HCT116 (cell line): Measurements from ENCODE around the gene AKAP11. TPM values are rescaled to one million over a fixed set of nuclear protein-coding genes. Genes with fewer than 3 reads are reported as not detected.

Source experiments
- ATAC-seq: fragments of 200-7000 bp; cut with Tn5 transposase; 2 replicates; pipeline ENCODE4 v1.9.1; 2020; ENCODE audit warnings: mild to moderate bottlenecking, moderate library complexity
- BruUV-seq: library from RNA; stranded (reverse); fragments of 400-500 nt; replicated peaks from 2 replicates; lab custom pipeline; 2021; lab: Mats Ljungman, UMichigan
- CTCF ChIA-PET: fragments of 300-600 bp; sonication (Branson Sonifier 250); formaldehyde crosslinking; loops from one replicate; lab custom pipeline; 2021; ENCODE audit warnings: antibody characterized with exemption; lab: Charles Lee
- POLR2A ChIA-PET: fragments of 300-600, 350-600 bp; sonication (Branson Sonifier 250); formaldehyde crosslinking; loops from one replicate; lab custom pipeline; 2021; ENCODE audit warnings: antibody characterized with exemption; lab: Charles Lee
- RAD21 ChIA-PET, 2 experiments: fragments of 300-600 bp; sonication (Branson Sonifier 250); formaldehyde crosslinking; loops; one replicate each; lab custom pipeline; 2023; ENCODE audit warnings: low total read pairs in 2 of 2; ENCODE audit not compliant: uncharacterized antibody in 2 of 2, unreplicated experiment in 2 of 2, low non-redundant PET in 1 of 2; lab: Charles Lee
- DNase-seq: peaks from one replicate; pipeline ENCODE4 v3.0.0-alpha.2; 2010; ENCODE audit warnings: low read depth, low spot score
- H2AFZ ChIP-seq: fragments of 200-600 bp; shearing (Covaris generic), sonication (generic); 2 replicates; pipeline ENCODE4 v1.6.1; 2017; ENCODE audit warnings: low read depth, mixed run types, mixed read lengths, antibody characterized with exemption, low read length; ENCODE audit not compliant: poor library complexity, severe bottlenecking
- H3K27ac ChIP-seq: 2 replicates; pipeline ENCODE4 v1.5.1; 2012; ENCODE audit warnings: low read depth, low read length
- H3K27me3 ChIP-seq: fragments of 200-600 bp; sonication (generic); 2 replicates; pipeline ENCODE4 v1.6.1; 2016; ENCODE audit warnings: mixed run types, low read length, mixed read lengths; ENCODE audit not compliant: insufficient read depth
- H3K36me3 ChIP-seq, 2 experiments: fragments of 200-500 bp in 1 of 2; fragments of 200-600 bp in 1 of 2; sonication (Bioruptor generic) in 1 of 2; sonication (generic) in 1 of 2; 2 replicates each; pipeline versions ENCODE4 v1.5.1 to v1.6.1; 2014 to 2016; ENCODE audit warnings: low read length in 2 of 2, inconsistent platforms in 1 of 2, mixed read lengths in 1 of 2, mixed run types in 1 of 2; ENCODE audit not compliant: insufficient read depth in 2 of 2, control insufficient read depth in 1 of 2
- H3K4me1 ChIP-seq, 2 experiments: fragments of 200-600 bp in 1 of 2; sonication (generic) in 1 of 2; 2 replicates each; pipeline versions ENCODE4 v1.5.1 to v1.6.1; 2012 to 2017; ENCODE audit warnings: low read length in 2 of 2, inconsistent platforms in 1 of 2, mild to moderate bottlenecking in 1 of 2, mixed read lengths in 1 of 2, mixed run types in 1 of 2, moderate library complexity in 1 of 2; ENCODE audit not compliant: insufficient read depth in 2 of 2, control insufficient read depth in 1 of 2
- H3K4me2 ChIP-seq: fragments of 200-600 bp; sonication (generic); 2 replicates; pipeline ENCODE4 v1.6.1; 2017; ENCODE audit warnings: mixed run types, low read length, mixed read lengths
- H3K4me3 ChIP-seq, 2 experiments: fragments of 200-600 bp in 1 of 2; sonication (generic) in 1 of 2; replicated peaks in 1 of 2; 2 replicates each; pipeline ENCODE4 v1.5.1; 2011 to 2016; ENCODE audit warnings: low read length in 2 of 2, control low read depth in 1 of 2, low read depth in 1 of 2, mild to moderate bottlenecking in 1 of 2, mixed read lengths in 1 of 2, mixed run types in 1 of 2
- H3K79me2 ChIP-seq: fragments of 200-600 bp; sonication (generic); 2 replicates; pipeline ENCODE4 v1.6.1; 2017; ENCODE audit warnings: mild to moderate bottlenecking, mixed run types, low read length, moderate library complexity, mixed read lengths; ENCODE audit not compliant: insufficient read depth
- H3K9ac ChIP-seq: fragments of 200-600 bp; sonication (generic); 2 replicates; pipeline ENCODE4 v1.6.1; 2016; ENCODE audit warnings: low read length, mixed read lengths
- H3K9me2 ChIP-seq: fragments of 200-600 bp; sonication (generic), shearing (Covaris generic); 2 replicates; pipeline ENCODE4 v1.6.1; 2017; ENCODE audit warnings: mixed run types, mild to moderate bottlenecking, moderate library complexity; ENCODE audit not compliant: insufficient read depth
- H3K9me3 ChIP-seq, 2 experiments: fragments of 200-500 bp in 1 of 2; fragments of 200-600 bp in 1 of 2; sonication (Bioruptor generic) in 1 of 2; sonication (generic) in 1 of 2; 2 replicates each; pipeline ENCODE4 v1.6.1; 2014 to 2017; ENCODE audit warnings: low read length in 2 of 2, mixed read lengths in 2 of 2, inconsistent platforms in 1 of 2, low read depth in 1 of 2, mild to moderate bottlenecking in 1 of 2, mixed run types in 1 of 2, moderate library complexity in 1 of 2; ENCODE audit not compliant: control insufficient read depth in 1 of 2, insufficient read depth in 1 of 2
- H4K20me1 ChIP-seq: fragments of 200-600 bp; sonication (generic), shearing (Covaris generic); 2 replicates; pipeline ENCODE4 v1.6.1; 2017; ENCODE audit warnings: mixed run types, mild to moderate bottlenecking, moderate library complexity; ENCODE audit not compliant: insufficient read depth
- ATF3 ChIP-seq: IDR thresholded peaks from 2 replicates; pipeline ENCODE4 v1.6.1; 2012
- CTCF ChIP-seq, 3 experiments: fragments of 200-600 bp in 1 of 3; sonication (generic) in 1 of 3; IDR thresholded peaks in 2 of 3; conservative IDR thresholded peaks in 1 of 3; 2 replicates each; pipeline ENCODE4 v1.5.1; 2012 to 2017; ENCODE audit warnings: low read depth in 2 of 3, low read length in 2 of 3, antibody characterized with exemption in 1 of 3, borderline replicate concordance in 1 of 3, control low read depth in 1 of 3, mild to moderate bottlenecking in 1 of 3, mixed read lengths in 1 of 3, mixed run types in 1 of 3, moderate library complexity in 1 of 3; ENCODE audit not compliant: insufficient read depth in 1 of 3
- EGR1 ChIP-seq: IDR thresholded peaks from 2 replicates; pipeline ENCODE4 v1.6.1; 2012; ENCODE audit warnings: low read depth
- ELF1 ChIP-seq: IDR thresholded peaks from 2 replicates; pipeline ENCODE4 v1.6.1; 2012; ENCODE audit warnings: low read depth, borderline replicate concordance
- EZH2 ChIP-seq: fragments of 200-600 bp; sonication (generic); IDR thresholded peaks from 2 replicates; pipeline ENCODE4 v1.6.1; 2017; ENCODE audit warnings: antibody characterized with exemption, mixed run types
- EZH2phosphoT487 ChIP-seq: fragments of 200-600 bp; IDR thresholded peaks from 2 replicates; pipeline ENCODE4 v1.6.1; 2018; ENCODE audit warnings: antibody characterized with exemption, borderline replicate concordance
- JUND ChIP-seq: IDR thresholded peaks from 2 replicates; pipeline ENCODE4 v1.6.1; 2012
- REST ChIP-seq: IDR thresholded peaks from 2 replicates; pipeline ENCODE4 v1.6.1; 2012; ENCODE audit warnings: low read depth
- SRF ChIP-seq: IDR thresholded peaks from 2 replicates; pipeline ENCODE4 v1.6.1; 2012; ENCODE audit warnings: low read depth
- ZBTB33 ChIP-seq: IDR thresholded peaks from 2 replicates; pipeline ENCODE4 v1.6.1; 2011; ENCODE audit warnings: mild to moderate bottlenecking, low read length, moderate library complexity; ENCODE audit not compliant: insufficient replicate concordance; ENCODE audit errors: extremely low read depth
- intact Hi-C: fragments of 100-400 bp; cut with micrococcal nuclease; formaldehyde crosslinking; loops from 2 replicates; pipeline ENCODE4 v1.10.0; 2022
- total RNA-seq: library from RNA; stranded (reverse); gene quantifications from one replicate; pipeline ENCODE4 v1.2.1, GENCODE V29; 2021; ENCODE audit not compliant: unreplicated experiment

Gene AKAP11
- total RNA-seq, 1 experiment from 2014 or later, result 21.7 TPM

DNA sequence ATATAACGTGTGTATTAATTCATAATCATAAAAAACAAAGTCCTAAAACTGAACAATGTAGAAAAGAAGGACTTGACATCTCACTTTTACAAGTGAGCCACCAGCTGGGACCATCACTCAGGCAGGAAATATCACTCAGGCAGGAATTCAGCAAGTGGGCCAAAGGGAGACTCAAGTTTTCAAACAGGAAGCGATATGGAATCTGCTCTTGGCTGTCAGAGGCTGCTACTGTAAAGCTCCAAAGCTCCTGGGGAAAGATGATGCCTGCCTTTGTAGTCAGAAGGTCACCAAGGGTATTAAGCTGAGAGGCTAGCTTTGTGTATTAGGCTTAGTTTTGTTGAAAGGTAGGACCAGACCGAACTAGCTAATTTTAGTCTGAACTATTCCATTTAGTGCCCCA lies 5.5 kb upstream of the AKAP11 start:
- CTCF ChIA-PET, result no interaction called here
- no peak overlapping the region for H2AFZ ChIP-seq

More for the DNA sequence above, 5.5 kb upstream of the AKAP11 start:
- POLR2A ChIA-PET, result no interaction called here
- intact Hi-C loops, result no loop called here
- Histone ChIP-seq H3K36me3 (no peaks in the 10 kb centered on the region), H3K4me1 (peaks cover 9 to 12% of the 10 kb centered on the region in 2 experiments; a peak in 3 of 4 replicates), H4K20me1 (no peaks in the 10 kb centered on the region), H3K27ac (no peak overlapping the region), H3K9me2 (no peaks in the 10 kb centered on the region), H3K9ac (no peak overlapping the region), H3K9me3 (no peaks in the 10 kb centered on the region), H3K79me2 (no peaks in the 10 kb centered on the region), H3K4me2 (no peak overlapping the region), H3K27me3 (no peaks in the 10 kb centered on the region), H3K4me3 (no peak overlapping the region)
- RAD21 ChIA-PET, result no interaction called here
- DNase-seq (no peak), ATAC-seq (no peak)
- BruUV-seq, result no TSS peak
- TF ChIP-seq REST (no peak), ATF3 (no peak), ELF1 (no peak), EZH2 (no peak), SRF (no peak), JUND (no peak), EZH2phosphoT487 (no peak), ZBTB33 (no peak), EGR1 (no peak), CTCF (IDR thresholded peaks at IDR 0.05 in 2 of 3, conservative IDR thresholded peaks at IDR 0.05 in 1 of 3; ENCODE audit: borderline replicate concordance in 1 of 3, insufficient read depth in 1 of 3, low read depth in 2 of 3, low read length in 2 of 3) (no peak)
